Stimulated activated naive CD8-positive, alpha-beta T cell treated with anti-CD3 and anti-CD28 coated beads, Interleukin-15, Interleukin-2, amounts not matched to agents 100 ng/mL and 50 ng/mL, for 24 hours (primary cell): ENCODE results near the gene CARS2.
"Not testable (repeated sequence)": the region's sequence is repeated elsewhere in the genome, so short reads cannot be mapped to it uniquely, and the experiment has no call there.

Source experiments
- H3K27ac Mint-ChIP-seq: one replicate; pipeline ENCODE4 v1.8.0; 2021; ENCODE audit warnings: mild to moderate bottlenecking, mixed read lengths
- H3K27me3 Mint-ChIP-seq: one replicate; pipeline ENCODE4 v1.8.0; 2021; ENCODE audit warnings: mixed read lengths
- H3K36me3 Mint-ChIP-seq: one replicate; pipeline ENCODE4 v1.8.0; 2021; ENCODE audit warnings: low read depth, mixed read lengths
- H3K4me1 Mint-ChIP-seq: one replicate; pipeline ENCODE4 v1.8.0; 2021; ENCODE audit warnings: low read depth, mixed read lengths
- H3K4me3 Mint-ChIP-seq: one replicate; pipeline ENCODE4 v1.8.0; 2021; ENCODE audit warnings: mild to moderate bottlenecking, mixed read lengths
- H3K9me3 Mint-ChIP-seq: one replicate; pipeline ENCODE4 v1.8.0; 2021; ENCODE audit warnings: mixed read lengths

CARS2 gene, protein sequence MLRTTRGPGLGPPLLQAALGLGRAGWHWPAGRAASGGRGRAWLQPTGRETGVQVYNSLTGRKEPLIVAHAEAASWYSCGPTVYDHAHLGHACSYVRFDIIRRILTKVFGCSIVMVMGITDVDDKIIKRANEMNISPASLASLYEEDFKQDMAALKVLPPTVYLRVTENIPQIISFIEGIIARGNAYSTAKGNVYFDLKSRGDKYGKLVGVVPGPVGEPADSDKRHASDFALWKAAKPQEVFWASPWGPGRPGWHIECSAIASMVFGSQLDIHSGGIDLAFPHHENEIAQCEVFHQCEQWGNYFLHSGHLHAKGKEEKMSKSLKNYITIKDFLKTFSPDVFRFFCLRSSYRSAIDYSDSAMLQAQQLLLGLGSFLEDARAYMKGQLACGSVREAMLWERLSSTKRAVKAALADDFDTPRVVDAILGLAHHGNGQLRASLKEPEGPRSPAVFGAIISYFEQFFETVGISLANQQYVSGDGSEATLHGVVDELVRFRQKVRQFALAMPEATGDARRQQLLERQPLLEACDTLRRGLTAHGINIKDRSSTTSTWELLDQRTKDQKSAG

GRCh38 chr13:110705826-110706569 is at the start of gene CARS2:
TSS of gene CARS2 (minus strand) at chr13:110706116. CDS start at chr13:110706093, 23 bp downstream.
- Mint-ChIP-seq H3K9me3 (no peaks in the 10 kb centered on the region), H3K4me3 (peak within 1 kb of the TSS; percentile 89), H3K4me1 (peaks cover 40% of the 10 kb centered on the region), H3K27me3 (no peaks in the 10 kb centered on the region), H3K36me3 (peaks cover 25% of the 10 kb centered on the region), H3K27ac (peak within 1 kb of the TSS; percentile 89)

DNA sequence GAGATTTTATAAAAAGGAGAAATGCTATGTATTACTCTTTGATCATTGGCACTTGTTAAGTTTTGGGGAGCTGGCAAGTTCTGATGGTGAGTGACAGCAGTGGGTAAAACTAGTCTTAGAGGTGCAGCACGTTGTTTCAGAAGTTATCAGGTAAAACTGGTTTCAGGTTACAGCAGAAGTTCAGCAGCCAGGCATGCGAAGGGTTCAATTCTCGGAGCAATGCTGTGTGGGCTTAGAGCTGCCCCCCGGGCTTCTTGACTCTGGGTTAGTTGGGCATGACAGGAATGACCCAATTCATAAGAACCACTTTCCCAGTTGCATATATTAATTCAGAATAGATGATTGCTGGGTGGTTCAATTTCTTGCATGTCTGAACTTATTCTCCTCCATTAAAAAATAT is 42.4 kb upstream of the CARS2 start:
- H3K4me1 Mint-ChIP-seq = no peaks in the 10 kb centered on the region
- H3K27ac Mint-ChIP-seq = no peak overlapping the region
- H3K4me3 Mint-ChIP-seq = no peak overlapping the region
- H3K36me3 Mint-ChIP-seq = peaks cover 11% of the 10 kb centered on the region
- H3K9me3 Mint-ChIP-seq = peaks cover 11% of the 10 kb centered on the region
- no peaks in the 10 kb centered on the region for H3K27me3 Mint-ChIP-seq

DNA sequence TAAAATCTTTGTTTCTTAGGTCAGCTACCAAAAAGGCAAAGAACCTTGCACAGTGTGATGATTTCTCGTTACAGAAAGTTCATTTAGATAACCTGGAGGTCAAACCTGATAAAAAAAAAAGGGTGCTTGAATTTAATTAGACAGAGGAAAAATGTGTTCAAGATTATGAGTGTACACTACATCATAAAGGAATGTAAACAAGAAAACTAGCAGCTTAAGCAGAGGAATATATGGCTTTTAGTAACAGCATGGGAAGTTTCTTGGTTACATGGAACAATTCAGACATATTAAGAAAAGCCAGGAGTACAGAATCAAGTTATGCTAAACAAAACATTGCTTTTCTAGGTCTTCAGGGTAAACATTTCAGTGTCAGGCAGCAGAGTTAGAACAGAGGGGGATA is 40.5 kb upstream of the CARS2 start:
- Mint-ChIP-seq H3K4me1 (no peaks in the 10 kb centered on the region), H3K9me3 (peaks cover 11% of the 10 kb centered on the region), H3K27ac (no peak overlapping the region), H3K4me3 (no peak overlapping the region), H3K36me3 (peaks cover 11% of the 10 kb centered on the region), H3K27me3 (no peaks in the 10 kb centered on the region)

- H3K27me3 Mint-ChIP-seq = no peaks in the 10 kb centered on the region
- no peak overlapping the region for H3K4me3 Mint-ChIP-seq
- no peaks in the 10 kb centered on the region for H3K4me1 Mint-ChIP-seq
- peaks cover 11% of the 10 kb centered on the region for H3K36me3 Mint-ChIP-seq
- no peak overlapping the region for H3K27ac Mint-ChIP-seq
- peaks cover 13% of the 10 kb centered on the region for H3K9me3 Mint-ChIP-seq
Measured at GRCh38 chr13:110743687-110744086, 37.8 kb upstream of the CARS2 start.

GRCh38 chr13:110737555-110737954 is 31.6 kb upstream of the CARS2 start:
- peaks cover 11% of the 10 kb centered on the region for H3K36me3 Mint-ChIP-seq
- peaks cover 17% of the 10 kb centered on the region for H3K9me3 Mint-ChIP-seq
- H3K27ac Mint-ChIP-seq = no peak overlapping the region
- peaks cover 4% of the 10 kb centered on the region for H3K4me1 Mint-ChIP-seq
- H3K27me3 Mint-ChIP-seq = no peaks in the 10 kb centered on the region
- no peak overlapping the region for H3K4me3 Mint-ChIP-seq

GRCh38 chr13:110734561-110734960 is 28.6 kb upstream of the CARS2 start:
- H3K4me3 Mint-ChIP-seq = no peak overlapping the region
- peaks cover 17% of the 10 kb centered on the region for H3K9me3 Mint-ChIP-seq
- peaks cover 4% of the 10 kb centered on the region for H3K4me1 Mint-ChIP-seq
- no peak overlapping the region for H3K27ac Mint-ChIP-seq
- H3K36me3 Mint-ChIP-seq = peaks cover 10% of the 10 kb centered on the region
- H3K27me3 Mint-ChIP-seq = no peaks in the 10 kb centered on the region

- Mint-ChIP-seq H3K9me3 (peaks cover 5% of the 10 kb centered on the region), H3K27ac (no peak overlapping the region), H3K27me3 (no peaks in the 10 kb centered on the region), H3K4me1 (peaks cover 22% of the 10 kb centered on the region), H3K36me3 (peaks cover 10% of the 10 kb centered on the region), H3K4me3 (no peak overlapping the region)
Measured at GRCh38 chr13:110731072-110731471, 25.2 kb upstream of the CARS2 start.

- H3K9me3 Mint-ChIP-seq = no peaks in the 10 kb centered on the region
Measured at GRCh38 chr13:110726726-110727125, 20.8 kb upstream of the CARS2 start.

DNA sequence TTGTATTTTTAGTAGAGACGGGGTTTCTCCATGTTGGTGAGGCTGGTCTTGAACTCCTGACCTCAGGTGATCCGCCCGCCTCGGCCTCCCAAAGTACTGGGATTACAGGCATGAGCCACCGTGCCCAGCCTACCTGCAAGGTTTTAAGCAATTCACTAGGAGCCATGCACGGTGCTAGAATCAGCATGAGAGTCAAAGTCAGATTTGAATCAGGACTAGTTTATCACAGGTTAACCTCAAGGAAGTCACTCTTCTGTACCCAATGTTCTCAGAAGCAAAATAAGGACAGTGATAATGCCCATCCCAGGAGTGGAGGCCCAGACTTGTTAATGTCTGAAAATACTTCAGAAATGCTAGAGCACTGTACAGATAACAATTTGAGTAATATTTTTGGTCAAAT is 20.2 kb upstream of the CARS2 start:
- not testable (repeated sequence) for H3K4me3 Mint-ChIP-seq, H3K27me3 Mint-ChIP-seq, H3K9me3 Mint-ChIP-seq
- Mint-ChIP-seq H3K4me1 (peaks cover 34% of the 10 kb centered on the region), H3K36me3 (peaks cover 13% of the 10 kb centered on the region), H3K27ac (peak overlapping the region; percentile 65)

More at GRCh38 chr13:110726726-110727125, 20.8 kb upstream of the CARS2 start:
- Mint-ChIP-seq H3K27me3 (no peaks in the 10 kb centered on the region), H3K36me3 (peaks cover 12% of the 10 kb centered on the region), H3K4me3 (peak overlapping the region; percentile 54), H3K27ac (peak overlapping the region; percentile 65), H3K4me1 (peaks cover 33% of the 10 kb centered on the region)

- Mint-ChIP-seq H3K36me3 (peaks cover 36% of the 10 kb centered on the region), H3K9me3 (no peaks in the 10 kb centered on the region), H3K4me3 (no peak overlapping the region), H3K27ac (peak overlapping the region; percentile 46), H3K4me1 (peaks cover 40% of the 10 kb centered on the region), H3K27me3 (no peaks in the 10 kb centered on the region)
Measured at GRCh38 chr13:110723598-110723997, 17.7 kb upstream of the CARS2 start.

DNA sequence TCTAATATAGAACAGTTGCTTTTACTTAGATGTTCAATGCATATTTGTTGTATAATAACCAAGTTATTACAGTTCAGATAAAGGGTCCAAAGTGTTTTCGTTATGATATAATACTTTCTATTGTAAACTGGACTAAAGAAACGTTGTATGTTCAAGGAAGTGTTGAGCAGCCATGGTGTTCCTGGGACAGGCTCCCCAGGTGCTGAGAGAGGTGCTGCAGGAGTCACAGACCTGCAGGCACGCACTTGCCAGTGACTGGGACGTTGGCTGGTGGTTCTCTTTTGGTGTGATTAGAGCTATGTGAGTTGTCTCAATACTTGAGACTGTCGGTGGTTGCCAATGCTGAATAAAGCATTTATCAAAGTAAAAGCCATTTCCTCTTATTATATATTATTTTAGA is 17.1 kb upstream of the CARS2 start:
- H3K27me3 Mint-ChIP-seq = no peaks in the 10 kb centered on the region
- no peaks in the 10 kb centered on the region for H3K9me3 Mint-ChIP-seq

DNA sequence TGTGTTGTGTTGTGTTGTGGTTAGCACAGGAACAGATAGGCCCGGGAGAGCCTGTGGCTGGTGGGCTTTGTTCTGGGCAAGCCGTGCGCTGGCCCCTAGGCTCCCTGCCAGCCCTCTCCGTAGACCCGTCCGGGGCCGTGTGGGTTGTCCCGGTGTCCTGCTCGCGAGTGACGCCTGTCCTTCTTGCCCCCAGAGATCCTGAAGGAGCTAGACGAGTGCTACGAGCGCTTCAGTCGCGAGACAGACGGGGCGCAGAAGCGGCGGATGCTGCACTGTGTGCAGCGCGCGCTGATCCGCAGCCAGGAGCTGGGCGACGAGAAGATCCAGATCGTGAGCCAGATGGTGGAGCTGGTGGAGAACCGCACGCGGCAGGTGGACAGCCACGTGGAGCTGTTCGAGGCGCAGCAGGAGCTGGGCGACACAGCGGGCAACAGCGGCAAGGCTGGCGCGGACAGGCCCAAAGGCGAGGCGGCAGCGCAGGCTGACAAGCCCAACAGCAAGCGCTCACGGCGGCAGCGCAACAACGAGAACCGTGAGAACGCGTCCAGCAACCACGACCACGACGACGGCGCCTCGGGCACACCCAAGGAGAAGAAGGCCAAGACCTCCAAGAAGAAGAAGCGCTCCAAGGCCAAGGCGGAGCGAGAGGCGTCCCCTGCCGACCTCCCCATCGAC is 13.3 kb upstream of the CARS2 start:
- Mint-ChIP-seq H3K4me1 (peaks cover 35% of the 10 kb centered on the region), H3K27ac (no peak overlapping the region), H3K4me3 (no peak overlapping the region), H3K36me3 (peaks cover 30% of the 10 kb centered on the region), H3K9me3 (no peaks in the 10 kb centered on the region), H3K27me3 (no peaks in the 10 kb centered on the region)

More for the DNA sequence above, 17.1 kb upstream of the CARS2 start:
- Mint-ChIP-seq H3K4me3 (no peak overlapping the region), H3K36me3 (peaks cover 36% of the 10 kb centered on the region), H3K27ac (no peak overlapping the region), H3K4me1 (peaks cover 39% of the 10 kb centered on the region)

DNA sequence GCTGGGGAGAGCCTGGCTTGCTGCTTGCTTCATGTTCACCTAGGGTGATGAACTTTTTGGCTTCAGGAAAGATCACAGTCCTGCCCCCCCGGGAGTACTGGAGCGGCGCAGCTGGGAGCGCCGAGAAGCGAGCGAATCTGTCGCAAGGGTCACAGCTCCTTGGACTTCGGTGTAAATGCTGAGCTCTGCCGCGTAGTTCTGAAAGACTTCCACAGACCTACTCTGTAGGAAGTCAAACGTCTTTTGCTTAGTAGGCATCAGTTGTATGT is 10.3 kb upstream of the CARS2 start:
- Mint-ChIP-seq H3K9me3 (no peaks in the 10 kb centered on the region), H3K36me3 (peaks cover 26% of the 10 kb centered on the region), H3K27me3 (no peaks in the 10 kb centered on the region), H3K4me1 (peaks cover 33% of the 10 kb centered on the region), H3K27ac (peak overlapping the region; percentile 74), H3K4me3 (peak overlapping the region; percentile 96)

DNA sequence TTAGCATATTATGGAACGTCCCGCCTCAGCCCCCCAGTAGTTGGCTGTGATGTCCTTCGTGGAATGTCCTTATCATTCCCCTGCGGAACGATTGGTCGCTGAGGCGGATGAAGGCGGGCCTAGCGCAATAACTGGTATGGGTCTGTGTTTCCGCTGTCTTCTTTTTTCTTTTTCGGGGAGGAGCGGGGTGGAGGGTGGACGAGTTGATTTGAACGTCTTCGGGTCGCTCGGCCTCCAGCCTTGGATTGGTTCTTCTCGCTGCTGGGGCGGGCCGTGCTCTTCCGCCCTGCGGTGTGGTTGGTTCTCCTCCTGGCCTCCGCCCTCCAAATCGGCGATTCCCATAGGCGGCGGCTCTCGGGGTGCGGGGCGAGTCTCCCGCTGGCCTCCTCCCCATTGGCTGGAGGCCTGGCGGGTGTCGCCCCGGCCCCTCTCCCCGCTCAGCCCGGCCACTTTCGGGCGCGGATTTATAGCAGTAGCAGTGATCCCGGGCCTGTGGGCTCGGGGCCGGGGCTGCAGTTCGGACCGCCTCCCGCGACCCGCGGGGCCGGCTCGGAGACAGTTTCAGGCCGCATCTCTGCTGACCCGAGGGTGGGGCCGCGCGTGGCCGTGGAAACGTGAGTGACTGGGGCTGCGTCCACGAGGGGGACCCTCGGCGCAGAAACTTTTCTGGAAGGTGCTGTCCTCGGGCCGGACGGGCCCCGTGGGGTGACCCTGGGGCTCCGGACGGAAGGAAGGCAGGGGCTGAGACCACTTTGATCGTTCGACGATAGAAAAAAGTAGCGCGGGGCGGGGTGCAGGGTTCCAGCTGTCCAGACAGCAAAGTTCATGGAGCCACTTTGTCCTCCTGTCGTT is 9.7 kb upstream of the CARS2 start:
- peaks cover 22% of the 10 kb centered on the region for H3K36me3 Mint-ChIP-seq
- no peaks in the 10 kb centered on the region for H3K27me3 Mint-ChIP-seq
- H3K4me3 Mint-ChIP-seq = peak overlapping the region; percentile 96
- H3K4me1 Mint-ChIP-seq = peaks cover 33% of the 10 kb centered on the region
- H3K9me3 Mint-ChIP-seq = no peaks in the 10 kb centered on the region
- peak overlapping the region; percentile 95 for H3K27ac Mint-ChIP-seq
